HG03354 (cell line): ENCODE data around the gene IFIT5.
A peak's percentile ranks its signal among the peaks of the same experiment; 100 is the strongest.
"Not testable (repeated sequence)": the region's sequence is repeated elsewhere in the genome, so short reads cannot be mapped to it uniquely, and the experiment has no call there.

Source experiments
- ATAC-seq: cut with Tn5 transposase; IDR thresholded peaks from one replicate; pipeline ENCODE4 v1.9.1; 2021; ENCODE audit warnings: mild to moderate bottlenecking; ENCODE audit not compliant: unreplicated experiment, poor library complexity, severe bottlenecking

Gene IFIT5

DNA sequence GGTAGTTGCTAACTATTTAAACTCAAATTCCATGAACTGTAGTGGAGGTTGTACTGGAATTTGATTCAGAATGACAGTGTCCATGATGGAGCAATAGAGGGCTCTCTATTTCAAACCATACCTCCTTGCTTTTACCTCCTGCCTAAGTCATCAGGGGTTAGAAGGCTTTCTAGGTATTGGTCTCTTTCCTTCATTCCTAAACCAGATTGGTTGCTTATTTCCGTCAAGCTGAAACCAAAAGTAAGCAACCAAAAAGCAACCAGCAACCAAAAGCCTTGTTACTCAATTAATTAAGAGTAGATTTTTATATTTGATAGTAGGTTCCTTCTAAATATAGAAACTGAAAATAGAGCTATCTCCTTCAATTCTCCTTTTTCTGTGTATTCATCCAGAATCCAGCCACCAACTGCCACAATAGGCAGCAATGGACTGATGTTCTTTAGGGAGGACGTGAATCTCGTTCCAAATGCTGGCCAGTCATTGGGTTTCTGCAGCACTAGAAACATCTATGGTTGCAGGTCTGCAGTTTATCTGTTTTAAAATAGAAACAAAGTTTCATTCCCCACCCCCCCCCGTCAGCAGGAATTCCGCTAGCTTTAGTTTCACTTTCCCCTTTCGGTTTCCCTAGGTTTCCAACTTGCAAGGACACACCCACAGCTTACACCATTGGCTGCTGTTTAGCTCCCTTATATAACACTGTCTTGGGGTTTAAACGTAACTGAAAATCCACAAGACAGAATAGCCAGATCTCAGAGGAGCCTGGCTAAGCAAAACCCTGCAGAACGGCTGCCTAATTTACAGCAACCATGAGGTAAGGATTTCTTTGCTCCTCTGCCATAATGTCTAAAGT lies 22.2 kb upstream of the IFIT5 start, which contains the start of gene IFIT1:
Gene IFIT1, plus strand, starts transcription at position 717 of the 850 bp plus-strand sequence. Its CDS starts 90 bp downstream, at position 807.
- peak; percentile 85 for ATAC-seq

DNA sequence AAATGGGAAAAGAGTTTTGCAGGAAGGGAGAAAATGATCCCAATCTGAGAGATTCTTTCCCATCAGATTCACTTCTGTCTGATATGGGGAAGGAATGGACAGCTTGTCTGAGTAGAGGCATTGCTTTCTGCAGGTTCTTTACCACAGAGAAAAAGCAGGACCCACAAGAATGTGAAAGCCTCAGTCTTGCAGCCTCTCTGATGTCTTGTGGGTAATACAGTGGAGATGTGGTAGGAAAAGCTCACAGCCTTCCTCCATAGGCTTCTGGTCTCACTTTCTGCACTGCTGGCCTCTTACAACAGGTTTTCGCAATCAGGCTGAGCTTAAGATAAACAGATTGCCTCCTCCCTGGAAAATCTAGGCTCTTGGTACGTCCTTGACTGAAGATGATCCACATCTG lies 21.4 kb upstream of the IFIT5 start:
- peak; percentile 44 for ATAC-seq

DNA sequence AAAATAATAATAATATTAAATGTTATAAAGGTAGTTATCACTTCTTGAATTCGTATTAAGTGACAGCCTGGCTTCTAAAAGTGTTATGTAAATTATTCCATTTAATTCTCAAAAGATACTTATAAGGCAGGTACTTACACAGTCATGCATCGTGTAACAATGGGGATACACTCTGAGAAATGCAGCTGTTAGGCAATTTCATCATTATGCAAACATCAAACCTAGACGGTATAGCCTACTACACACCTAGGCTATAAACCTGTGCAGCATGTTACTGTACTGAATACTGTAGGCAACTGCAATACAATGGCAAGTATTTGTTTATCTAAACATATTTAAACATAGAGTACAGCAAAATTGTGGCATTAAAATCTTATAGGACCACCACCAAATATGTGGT lies 20.5 kb upstream of the IFIT5 start:
- no peak for ATAC-seq

DNA sequence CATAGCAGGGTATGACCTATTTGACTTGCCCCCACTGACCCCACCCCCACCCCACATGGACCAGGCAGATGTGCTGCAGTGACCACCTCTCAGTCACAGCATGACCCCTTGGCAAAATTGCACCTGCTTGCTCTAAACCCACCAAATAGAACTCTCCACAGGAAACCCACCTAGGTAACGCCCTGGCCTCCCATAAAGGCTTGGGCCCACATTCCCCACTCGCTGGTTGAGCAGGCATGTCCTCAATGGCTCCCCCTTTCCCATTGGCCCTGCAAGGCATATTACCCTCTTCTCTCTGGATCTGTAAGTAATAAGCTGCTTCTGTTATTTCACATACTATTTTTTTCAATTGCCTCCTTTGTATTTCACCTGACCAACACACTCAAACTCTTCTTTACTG lies 19.2 kb upstream of the IFIT5 start:
- no peak for ATAC-seq

DNA sequence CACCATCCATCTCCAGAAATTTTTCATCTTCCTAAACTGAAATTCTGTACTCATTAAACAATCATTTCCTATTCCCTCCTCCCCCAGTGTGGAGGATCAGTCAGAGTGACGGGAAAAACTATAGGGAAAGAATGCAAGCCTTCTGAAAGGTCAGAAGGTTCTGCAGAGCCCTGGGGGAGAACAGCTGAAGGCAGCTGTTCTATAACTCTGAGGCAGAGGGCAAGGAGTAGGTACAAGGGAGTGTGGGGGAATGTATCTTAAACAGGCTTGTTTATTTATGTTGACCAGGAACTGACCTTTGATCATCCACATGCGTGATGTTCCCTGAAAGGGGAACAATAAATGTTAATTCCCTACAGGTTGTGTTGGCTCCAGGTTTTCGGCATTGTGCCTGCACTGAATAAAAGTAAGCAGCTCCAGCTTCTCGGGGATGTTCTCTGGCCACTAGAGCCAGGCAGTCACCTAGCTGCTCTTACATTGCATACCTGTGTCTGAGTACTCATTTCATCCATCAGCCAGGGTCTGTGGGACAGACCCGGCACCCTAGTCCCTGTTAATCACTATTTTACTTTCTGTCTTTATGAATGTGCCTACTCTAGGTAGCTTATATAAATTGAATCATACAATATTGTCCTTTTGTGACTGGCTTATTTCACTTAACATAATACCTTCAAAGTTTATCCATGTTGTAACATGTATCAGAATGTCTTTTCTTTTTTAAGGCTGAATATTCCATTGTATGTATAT lies 16.2 kb upstream of the IFIT5 start:
- ATAC-seq: no peak

DNA sequence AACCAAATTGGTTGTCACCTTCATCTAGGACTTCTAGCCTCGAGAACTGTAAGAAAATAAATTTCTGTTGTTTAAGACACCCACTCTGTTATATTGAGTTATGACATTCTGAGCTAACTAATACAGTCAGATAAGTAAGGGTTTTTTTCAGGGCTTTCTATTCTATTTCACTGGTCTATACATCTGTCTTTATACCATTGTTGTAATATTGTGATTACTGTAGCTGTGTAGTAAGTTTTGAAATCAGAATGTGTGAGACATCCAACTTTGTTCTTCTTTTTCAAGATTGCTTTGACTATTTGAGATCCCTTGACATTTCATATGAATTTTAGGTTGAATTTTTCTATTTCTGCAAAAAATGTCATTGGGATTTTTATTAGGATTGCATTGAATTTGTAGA lies 14.4 kb upstream of the IFIT5 start:
- no peak for ATAC-seq

DNA sequence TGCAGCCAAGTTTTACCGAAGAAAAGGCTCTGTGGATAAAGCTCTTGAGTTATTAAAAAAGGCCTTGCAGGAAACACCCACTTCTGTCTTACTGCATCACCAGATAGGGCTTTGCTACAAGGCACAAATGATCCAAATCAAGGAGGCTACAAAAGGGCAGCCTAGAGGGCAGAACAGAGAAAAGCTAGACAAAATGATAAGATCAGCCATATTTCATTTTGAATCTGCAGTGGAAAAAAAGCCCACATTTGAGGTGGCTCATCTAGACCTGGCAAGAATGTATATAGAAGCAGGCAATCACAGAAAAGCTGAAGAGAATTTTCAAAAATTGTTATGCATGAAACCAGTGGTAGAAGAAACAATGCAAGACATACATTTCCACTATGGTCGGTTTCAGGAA lies 11.3 kb upstream of the IFIT5 start:
- ATAC-seq: no peak

DNA sequence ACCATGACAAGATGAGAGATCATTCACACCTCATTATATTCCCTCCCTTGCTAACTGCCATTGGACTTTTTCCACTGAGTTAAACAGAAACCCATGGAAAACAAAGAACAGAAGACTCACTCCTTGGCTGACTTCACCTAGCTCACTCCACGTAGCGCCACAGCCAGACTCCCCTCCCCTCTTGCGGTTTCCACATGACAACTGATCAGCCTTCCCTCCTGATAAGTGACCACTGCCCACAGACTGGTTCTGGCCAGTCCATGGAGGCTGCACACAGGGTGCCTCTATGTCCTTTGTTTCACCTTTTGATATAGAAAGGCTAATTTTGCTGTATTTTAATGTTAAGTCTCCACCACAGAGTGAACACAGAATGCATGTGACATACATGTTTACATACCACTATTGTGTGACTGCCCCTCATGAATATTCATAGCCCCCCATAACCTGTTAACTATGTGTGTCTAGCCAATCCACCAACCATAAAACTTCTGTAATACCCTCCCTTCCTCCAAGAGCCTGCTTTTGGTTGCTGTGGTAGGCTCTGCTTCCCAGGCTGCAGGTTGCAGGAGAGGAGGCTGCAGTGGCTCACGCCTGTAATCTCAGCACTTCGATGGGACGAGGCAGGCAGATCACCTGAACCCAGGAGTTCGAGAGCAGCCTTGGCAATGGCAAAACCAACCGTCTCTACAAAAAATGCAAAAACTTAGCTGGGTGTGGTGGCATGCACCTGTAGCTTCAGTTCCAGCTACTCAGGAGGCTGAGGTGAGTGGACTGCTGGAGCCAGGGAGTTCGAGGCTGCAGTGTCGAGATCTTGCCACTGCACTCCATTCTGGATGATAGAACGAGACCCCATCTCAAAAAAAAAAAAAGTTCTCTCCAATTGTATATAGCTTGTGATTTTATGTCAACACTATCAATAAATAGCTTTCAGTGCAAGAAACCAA lies 10.0 kb upstream of the IFIT5 start:
- ATAC-seq: no peak

DNA sequence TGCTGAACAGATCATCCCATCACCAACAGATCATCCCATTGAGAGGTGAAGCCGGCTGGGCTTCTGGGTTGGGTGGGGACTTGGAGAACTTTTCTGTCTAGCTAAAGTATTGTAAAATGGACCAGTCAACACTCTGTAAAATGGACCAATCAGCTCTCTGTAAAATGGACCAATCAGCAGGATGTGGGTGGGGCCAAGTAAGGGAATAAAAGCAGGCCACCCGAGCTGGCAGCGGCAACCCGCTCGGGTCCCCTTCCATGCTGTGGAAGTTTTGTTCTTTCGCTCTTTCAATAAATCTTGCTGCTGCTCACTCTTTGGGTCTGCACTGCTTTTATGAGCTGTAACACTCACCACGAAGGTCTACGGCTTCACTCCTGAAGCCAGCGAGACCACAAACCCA lies 8.2 kb upstream of the IFIT5 start:
- ATAC-seq: not testable (repeated sequence)

DNA sequence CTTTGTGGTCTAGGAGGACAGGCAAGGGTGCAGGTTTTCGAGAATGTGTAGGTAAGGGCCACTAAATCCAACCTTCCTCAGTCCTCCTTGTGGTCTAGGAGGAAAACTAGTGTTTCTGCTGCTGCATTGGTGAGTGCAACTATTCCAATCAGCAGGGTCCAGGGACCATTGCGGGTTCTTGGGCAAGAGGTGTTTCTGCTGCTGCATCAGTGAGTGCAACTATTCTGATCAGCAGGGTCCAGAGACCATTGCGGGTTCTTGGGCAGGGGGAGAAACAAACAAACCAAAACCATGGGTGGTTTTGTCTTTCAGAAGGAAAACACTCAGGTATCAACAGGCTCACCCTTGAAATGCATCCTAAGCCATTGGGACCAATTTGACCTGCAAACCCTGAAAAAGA lies 6.6 kb upstream of the IFIT5 start:
- ATAC-seq: not testable (repeated sequence)

DNA sequence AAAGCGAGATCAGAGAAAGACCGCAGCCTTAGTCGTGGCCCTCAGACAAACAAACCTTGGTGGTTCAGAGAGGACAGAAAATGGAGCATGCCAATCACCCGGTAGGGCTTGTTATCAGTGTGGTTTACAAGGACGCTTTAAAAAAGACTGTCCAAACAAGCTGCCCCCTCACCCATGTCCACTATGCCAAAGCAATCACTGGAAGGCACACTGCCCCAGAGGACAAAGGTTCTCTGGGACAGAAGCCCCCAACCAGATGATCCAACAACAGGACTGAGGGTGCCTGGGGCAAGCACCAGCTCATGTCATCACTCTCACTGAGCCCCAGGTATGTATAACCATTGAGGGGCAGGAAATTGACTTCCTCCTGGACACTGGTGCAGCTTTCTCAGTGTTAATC lies 5.1 kb upstream of the IFIT5 start:
- not testable (repeated sequence) for ATAC-seq

DNA sequence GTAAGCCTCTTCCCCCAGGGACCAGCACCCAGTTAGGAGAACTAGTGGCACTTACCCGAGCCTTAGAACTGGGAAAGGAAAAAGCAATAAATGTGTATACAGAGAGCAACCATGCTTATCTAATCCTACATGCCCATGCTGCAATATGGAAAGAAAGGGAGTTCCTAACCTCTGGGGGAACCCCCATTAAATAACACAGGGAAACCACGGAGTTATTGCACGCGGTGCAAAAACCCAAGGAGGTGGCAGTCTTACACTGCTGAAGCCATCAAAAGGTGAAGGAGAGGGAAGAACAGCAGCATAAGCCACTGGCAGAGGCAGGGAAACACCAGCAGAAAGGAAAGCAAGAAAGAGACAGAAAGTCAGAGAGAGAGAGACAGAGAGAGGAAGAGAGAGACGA lies 3.8 kb upstream of the IFIT5 start:
- ATAC-seq: not testable (repeated sequence)

DNA sequence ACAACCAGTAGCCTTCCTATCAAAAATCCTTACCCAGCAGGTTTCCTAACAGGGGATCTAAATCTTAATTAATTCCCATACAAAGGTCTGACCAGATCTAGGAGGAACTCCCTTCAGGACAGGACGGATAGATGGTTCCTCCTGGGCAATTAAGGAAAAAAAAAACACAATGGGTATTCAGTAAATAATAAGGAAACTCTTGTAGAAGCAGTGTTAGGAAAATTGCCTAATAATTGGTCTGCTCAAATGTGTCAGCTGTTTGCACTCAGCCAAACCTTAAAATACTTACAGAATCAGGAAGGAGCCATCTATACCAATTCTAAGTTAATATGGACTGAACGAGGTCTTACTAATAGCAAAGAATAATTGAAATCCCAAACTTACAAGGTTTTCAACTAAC lies 3.2 kb upstream of the IFIT5 start:
- not testable (repeated sequence) for ATAC-seq

DNA sequence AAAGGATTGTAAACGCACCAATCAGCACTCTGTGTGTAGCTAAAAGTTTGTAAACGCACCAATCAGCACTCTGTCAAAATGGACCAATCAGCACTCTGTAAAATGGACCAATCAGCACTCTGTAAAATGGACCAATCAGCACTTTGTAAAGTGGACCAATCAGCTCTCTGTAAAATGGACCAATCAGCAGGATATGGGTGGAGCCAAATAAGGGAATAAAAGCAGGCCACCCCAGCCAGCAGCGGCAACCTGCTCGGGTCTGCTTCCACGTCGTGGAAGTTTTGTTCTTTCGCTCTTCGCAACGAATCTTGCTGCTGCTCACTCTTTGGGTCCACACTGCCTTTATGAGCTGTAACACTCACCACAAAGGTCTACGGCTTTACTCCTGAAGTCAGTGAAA lies 2.1 kb upstream of the IFIT5 start:
- ATAC-seq: not testable (repeated sequence)

DNA sequence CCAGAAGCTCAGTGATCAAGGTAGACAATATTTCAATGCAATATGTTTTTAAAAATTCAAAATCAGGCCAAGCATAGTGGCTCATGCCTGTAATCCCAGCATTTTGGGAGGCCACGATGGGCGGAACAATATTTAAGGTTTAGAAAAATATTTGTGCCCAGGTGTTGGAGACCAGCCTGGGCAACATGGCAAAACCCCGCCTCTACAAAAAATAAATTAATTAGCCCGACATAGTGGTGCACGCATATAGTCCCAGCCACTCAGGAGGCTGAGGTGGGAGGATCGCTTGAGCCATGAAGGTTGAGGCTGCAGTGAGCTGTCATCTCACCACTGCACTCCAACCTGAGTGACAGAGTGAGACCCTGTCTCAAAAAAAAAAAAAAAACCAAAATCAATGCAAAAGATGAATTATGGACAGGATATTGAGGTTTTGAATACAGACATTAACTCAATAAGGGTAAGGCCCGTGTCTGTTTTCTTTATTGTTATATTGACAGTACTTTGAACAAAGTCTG lies 913 bp upstream of the IFIT5 start:
- ATAC-seq: no peak

DNA sequence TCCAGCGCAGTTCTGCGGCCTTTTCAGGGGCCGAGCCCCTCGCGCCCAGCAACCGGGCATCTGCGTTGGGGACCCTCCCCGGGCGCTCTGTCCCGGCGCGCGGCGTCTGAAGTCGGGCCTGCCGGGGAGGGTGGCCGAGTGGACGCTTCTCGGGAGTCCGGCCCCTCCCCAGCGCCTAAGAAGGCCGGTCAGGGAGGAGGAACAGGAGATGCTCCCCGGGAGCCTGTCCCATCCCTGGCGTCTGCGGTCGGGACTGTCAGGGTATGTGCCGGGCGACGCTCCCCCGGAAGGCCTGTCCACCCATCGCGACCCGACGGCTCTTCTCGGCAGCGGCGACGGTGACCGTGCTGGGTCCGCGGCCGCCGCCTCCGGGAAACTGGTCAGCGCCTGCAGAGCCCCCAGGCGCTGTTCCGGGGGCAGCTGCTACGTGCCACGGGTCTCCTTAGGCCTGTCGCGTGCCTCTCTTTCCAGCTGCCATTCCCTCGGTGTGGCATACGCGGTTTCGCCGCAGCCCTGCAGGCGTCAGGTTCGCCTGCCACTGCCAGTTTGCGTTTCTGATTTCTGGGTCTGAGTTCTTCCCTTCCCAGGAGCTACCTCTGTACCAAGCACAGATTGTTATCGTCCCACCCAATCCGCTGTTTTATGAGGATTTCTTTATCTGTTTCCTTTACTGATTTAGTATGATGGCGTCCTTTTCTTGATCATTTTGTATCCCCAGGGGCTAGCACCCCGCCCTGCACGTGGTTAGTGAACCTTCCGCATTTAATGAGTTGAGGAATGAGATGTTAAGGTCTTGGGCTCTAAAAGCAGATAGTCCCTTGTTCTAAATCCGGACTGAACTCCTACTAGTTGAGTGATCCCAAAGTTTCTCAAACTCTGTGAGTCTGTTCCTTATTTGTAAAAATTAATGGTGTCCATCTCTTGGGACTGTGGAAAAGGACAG lies 782 bp downstream of the IFIT5 start:
- peak; percentile 31 for ATAC-seq

DNA sequence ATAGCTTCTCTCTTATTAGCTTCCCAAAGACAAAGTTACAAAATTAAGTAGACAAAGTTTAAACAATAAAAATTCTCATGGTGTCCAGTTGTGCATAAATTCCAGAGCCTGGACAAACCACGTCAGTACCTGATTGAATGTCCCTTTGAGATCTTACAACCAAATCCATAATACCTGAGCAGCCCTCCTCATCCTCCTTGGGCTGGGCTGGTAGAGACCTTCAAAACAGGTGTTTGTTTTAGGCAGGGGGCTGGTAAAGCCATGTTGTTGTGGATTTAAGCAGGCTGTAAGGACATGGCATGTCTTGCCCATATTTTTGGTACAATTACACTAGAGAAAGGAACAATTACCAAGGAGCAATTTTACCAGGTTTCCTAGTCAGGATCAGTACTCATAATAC lies 2.1 kb downstream of the IFIT5 start:
- ATAC-seq: no peak

DNA sequence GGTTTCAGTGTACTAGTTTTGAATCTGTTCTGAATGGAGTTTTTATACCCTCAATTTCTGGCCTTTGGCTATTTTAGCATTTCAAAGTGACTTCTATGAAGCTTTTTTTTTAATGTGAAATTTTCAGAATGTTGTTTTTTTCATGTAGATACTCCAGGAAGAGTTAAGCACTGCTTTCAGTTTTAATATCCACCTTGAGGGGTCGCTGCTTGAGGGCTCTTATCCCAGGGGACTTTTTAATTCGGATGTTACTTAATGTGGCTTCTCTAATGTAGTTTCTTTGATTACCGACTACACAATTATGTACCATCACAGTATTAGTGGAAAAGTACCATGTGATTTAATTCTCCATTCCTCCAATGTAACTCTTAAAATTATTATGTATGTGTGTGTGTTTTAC lies 5.2 kb downstream of the IFIT5 start:
- no peak for ATAC-seq

DNA sequence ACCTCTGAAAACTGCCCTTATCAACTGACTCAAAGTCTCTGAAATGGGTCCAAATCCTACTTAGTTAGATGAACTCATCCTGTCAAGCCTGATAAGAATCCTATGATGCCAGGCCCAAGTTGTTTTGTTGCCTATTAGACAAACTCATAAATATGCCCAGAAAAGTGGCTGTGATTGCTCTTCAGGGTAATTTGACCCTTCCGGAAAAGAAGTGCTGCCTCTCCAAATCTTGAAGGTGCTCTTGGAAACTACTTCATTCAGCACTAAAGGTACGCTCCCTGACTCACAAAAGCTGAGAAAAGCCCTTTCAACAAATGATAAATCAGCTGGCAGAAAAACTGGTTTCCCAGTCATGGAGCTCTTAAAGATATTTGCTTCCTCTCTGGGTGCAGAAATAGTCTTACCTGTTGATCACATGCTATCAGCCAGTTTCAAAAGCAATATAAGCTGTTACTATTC lies 6.7 kb downstream of the IFIT5 start:
- ATAC-seq: no peak
